ENCODE results near the gene RPS25.

- TF ChIP-seq CTCF (IDR thresholded peaks at IDR 0.05) = no peak
- no peak for TF ChIP-seq POLR2A (IDR thresholded peaks at IDR 0.05)
Observed at GRCh38 chr11:119030029-119030328, 11.8 kb upstream of the RPS25 start.
